Measurements from ENCODE around the gene CREB1.

The CREB1 gene

DNA sequence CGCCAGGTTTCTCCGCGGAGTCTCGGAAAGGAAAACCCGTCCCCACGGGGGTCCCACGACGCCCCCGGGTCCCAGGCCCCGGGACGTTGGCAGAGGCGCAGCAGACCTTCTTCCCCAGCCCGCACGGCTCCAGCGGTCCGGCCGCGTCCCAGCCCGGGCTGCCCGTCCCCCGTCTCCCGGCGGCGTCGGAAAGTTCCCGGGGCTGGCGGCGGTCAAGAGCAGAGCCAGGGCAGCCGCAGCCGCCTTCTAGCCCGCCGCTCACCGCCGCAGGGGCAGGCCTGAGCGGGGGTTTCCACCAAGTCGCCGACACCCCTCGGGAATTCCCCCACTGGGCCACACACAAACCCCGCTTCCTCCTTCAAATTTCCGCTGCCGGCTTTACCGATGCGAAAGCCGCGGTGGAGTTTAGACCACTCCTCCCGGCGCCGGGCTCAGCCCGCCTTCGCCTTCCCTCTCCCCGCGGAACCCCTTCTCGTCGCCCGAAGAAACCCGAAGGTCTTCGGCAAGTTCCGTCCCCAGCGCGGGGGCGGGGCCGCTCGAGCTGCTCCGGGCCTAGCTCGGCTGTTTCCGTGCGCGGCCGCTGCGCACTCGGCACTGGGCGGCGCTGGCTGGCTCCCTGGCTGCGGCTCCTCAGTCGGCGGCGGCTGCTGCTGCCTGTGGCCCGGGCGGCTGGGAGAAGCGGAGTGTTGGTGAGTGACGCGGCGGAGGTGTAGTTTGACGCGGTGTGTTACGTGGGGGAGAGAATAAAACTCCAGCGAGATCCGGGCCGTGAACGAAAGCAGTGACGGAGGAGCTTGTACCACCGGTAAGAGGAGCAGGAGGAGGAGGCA lies at the start of gene CREB1 (continued):
- TF ChIP-seq, protein P1, sequence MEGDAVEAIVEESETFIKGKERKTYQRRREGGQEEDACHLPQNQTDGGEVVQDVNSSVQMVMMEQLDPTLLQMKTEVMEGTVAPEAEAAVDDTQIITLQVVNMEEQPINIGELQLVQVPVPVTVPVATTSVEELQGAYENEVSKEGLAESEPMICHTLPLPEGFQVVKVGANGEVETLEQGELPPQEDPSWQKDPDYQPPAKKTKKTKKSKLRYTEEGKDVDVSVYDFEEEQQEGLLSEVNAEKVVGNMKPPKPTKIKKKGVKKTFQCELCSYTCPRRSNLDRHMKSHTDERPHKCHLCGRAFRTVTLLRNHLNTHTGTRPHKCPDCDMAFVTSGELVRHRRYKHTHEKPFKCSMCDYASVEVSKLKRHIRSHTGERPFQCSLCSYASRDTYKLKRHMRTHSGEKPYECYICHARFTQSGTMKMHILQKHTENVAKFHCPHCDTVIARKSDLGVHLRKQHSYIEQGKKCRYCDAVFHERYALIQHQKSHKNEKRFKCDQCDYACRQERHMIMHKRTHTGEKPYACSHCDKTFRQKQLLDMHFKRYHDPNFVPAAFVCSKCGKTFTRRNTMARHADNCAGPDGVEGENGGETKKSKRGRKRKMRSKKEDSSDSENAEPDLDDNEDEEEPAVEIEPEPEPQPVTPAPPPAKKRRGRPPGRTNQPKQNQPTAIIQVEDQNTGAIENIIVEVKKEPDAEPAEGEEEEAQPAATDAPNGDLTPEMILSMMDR (tag by site-specific recombination; IDR thresholded peaks at IDR 0.05) = no peak; the same call in 1 of the 2 replicates
- no peak for TF ChIP-seq ZNF658 (tag by site-specific recombination; IDR thresholded peaks at IDR 0.05)
- TF ChIP-seq ZNF791 (tag by site-specific recombination; IDR thresholded peaks at IDR 0.05) = no peak
- no peak for TF ChIP-seq ZNF266 (tag by site-specific recombination; IDR thresholded peaks at IDR 0.05; ENCODE audit: low read depth)
- TF ChIP-seq ZBTB21 (tag by site-specific recombination; IDR thresholded peaks at IDR 0.05) = peak; percentile 94
- peak; percentile 98 for TF ChIP-seq ZNF335 (tag by site-specific recombination; conservative IDR thresholded peaks at IDR 0.05)
- no peak for TF ChIP-seq ZNF114 (tag by site-specific recombination; IDR thresholded peaks at IDR 0.05)
- TF ChIP-seq, protein P2, sequence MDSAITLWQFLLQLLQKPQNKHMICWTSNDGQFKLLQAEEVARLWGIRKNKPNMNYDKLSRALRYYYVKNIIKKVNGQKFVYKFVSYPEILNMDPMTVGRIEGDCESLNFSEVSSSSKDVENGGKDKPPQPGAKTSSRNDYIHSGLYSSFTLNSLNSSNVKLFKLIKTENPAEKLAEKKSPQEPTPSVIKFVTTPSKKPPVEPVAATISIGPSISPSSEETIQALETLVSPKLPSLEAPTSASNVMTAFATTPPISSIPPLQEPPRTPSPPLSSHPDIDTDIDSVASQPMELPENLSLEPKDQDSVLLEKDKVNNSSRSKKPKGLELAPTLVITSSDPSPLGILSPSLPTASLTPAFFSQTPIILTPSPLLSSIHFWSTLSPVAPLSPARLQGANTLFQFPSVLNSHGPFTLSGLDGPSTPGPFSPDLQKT (IDR thresholded peaks at IDR 0.05; ENCODE audit: borderline replicate concordance, low read depth, low read length) = no peak
- TF ChIP-seq ZNF660 (tag by site-specific recombination; IDR thresholded peaks at IDR 0.05) = no peak
- TF ChIP-seq, protein P3, sequence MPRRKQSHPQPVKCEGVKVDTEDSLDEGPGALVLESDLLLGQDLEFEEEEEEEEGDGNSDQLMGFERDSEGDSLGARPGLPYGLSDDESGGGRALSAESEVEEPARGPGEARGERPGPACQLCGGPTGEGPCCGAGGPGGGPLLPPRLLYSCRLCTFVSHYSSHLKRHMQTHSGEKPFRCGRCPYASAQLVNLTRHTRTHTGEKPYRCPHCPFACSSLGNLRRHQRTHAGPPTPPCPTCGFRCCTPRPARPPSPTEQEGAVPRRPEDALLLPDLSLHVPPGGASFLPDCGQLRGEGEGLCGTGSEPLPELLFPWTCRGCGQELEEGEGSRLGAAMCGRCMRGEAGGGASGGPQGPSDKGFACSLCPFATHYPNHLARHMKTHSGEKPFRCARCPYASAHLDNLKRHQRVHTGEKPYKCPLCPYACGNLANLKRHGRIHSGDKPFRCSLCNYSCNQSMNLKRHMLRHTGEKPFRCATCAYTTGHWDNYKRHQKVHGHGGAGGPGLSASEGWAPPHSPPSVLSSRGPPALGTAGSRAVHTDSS (tag by site-specific recombination; IDR thresholded peaks at IDR 0.05) = no peak
- no peak for TF ChIP-seq ZNF624 (tag by site-specific recombination; IDR thresholded peaks at IDR 0.05)
- TF ChIP-seq SP3 (tag by site-specific recombination; IDR thresholded peaks at IDR 0.05) = peak; percentile 56
- peak; percentile 67 for TF ChIP-seq SP7 (tag by site-specific recombination; IDR thresholded peaks at IDR 0.05)
- TF ChIP-seq ZNF311 (tag by site-specific recombination; IDR thresholded peaks at IDR 0.05; ENCODE audit: borderline replicate concordance) = no peak
- TF ChIP-seq, protein P4, sequence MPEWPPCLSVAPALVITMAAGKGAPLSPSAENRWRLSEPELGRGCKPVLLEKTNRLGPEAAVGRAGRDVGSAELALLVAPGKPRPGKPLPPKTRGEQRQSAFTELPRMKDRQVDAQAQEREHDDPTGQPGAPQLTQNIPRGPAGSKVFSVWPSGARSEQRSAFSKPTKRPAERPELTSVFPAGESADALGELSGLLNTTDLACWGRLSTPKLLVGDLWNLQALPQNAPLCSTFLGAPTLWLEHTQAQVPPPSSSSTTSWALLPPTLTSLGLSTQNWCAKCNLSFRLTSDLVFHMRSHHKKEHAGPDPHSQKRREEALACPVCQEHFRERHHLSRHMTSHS (tag by site-specific recombination; IDR thresholded peaks at IDR 0.05) = no peak
- no peak for TF ChIP-seq ZNF404 (tag by site-specific recombination; IDR thresholded peaks at IDR 0.05)
- no peak for TF ChIP-seq ZNF560 (tag by site-specific recombination; IDR thresholded peaks at IDR 0.05; ENCODE audit: borderline replicate concordance)
- no peak for TF ChIP-seq GLI4 (tag by site-specific recombination; IDR thresholded peaks at IDR 0.05)
- TF ChIP-seq, protein P5, sequence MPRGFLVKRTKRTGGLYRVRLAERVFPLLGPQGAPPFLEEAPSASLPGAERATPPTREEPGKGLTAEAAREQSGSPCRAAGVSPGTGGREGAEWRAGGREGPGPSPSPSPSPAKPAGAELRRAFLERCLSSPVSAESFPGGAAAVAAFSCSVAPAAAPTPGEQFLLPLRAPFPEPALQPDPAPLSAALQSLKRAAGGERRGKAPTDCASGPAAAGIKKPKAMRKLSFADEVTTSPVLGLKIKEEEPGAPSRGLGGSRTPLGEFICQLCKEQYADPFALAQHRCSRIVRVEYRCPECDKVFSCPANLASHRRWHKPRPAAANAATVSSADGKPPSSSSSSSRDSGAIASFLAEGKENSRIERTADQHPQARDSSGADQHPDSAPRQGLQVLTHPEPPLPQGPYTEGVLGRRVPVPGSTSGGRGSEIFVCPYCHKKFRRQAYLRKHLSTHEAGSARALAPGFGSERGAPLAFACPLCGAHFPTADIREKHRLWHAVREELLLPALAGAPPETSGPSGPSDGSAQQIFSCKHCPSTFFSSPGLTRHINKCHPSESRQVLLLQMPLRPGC (tag by site-specific recombination; IDR thresholded peaks at IDR 0.05) = no peak
- TF ChIP-seq ZNF19 (tag by site-specific recombination; IDR thresholded peaks at IDR 0.05; ENCODE audit: low read depth) = no peak
- no peak for TF ChIP-seq GLI2 (tag by site-specific recombination; IDR thresholded peaks at IDR 0.05; ENCODE audit: borderline replicate concordance, low read depth)
- 0 out of 2 replicates have a peak, but pooled peaks have one; percentile 44 for TF ChIP-seq ZSCAN30 (tag by site-specific recombination; IDR thresholded peaks at IDR 0.05)
- no peak for TF ChIP-seq ZNF621 (tag by site-specific recombination; IDR thresholded peaks at IDR 0.05)
- no peak for TF ChIP-seq ZFP41 (tag by site-specific recombination; IDR thresholded peaks at IDR 0.05; ENCODE audit: borderline replicate concordance)
- TF ChIP-seq ZFP3 (tag by site-specific recombination; IDR thresholded peaks at IDR 0.05; ENCODE audit: low read depth) = no peak
- no peak for TF ChIP-seq ZNF670 (tag by site-specific recombination; IDR thresholded peaks at IDR 0.05; ENCODE audit: low read depth)
- TF ChIP-seq, protein P6, sequence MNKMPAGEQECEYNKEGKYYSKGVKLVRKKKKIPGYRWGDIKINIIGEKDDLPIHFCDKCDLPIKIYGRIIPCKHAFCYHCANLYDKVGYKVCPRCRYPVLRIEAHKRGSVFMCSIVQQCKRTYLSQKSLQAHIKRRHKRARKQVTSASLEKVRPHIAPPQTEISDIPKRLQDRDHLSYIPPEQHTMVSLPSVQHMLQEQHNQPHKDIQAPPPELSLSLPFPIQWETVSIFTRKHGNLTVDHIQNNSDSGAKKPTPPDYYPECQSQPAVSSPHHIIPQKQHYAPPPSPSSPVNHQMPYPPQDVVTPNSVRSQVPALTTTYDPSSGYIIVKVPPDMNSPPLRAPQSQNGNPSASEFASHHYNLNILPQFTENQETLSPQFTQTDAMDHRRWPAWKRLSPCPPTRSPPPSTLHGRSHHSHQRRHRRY (tag by site-specific recombination; IDR thresholded peaks at IDR 0.05) = no peak
- 0 out of 2 replicates have a peak, but pooled peaks have one; percentile 24 for TF ChIP-seq ZNF785 (tag by site-specific recombination; IDR thresholded peaks at IDR 0.05)
- TF ChIP-seq, protein P7, sequence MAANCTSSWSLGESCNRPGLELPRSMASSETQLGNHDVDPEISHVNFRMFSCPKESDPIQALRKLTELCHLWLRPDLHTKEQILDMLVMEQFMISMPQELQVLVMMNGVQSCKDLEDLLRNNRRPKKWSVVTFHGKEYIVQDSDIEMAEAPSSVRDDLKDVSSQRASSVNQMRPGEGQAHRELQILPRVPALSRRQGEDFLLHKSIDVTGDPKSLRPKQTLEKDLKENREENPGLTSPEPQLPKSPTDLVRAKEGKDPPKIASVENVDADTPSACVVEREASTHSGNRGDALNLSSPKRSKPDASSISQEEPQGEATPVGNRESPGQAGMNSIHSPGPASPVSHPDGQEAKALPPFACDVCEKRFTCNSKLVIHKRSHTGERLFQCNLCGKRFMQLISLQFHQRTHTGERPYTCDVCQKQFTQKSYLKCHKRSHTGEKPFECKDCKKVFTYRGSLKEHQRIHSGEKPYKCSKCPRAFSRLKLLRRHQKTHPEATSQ (tag by site-specific recombination; IDR thresholded peaks at IDR 0.05) = 0 out of 2 replicates have a peak, but pooled peaks have one; percentile 51
- no peak for TF ChIP-seq TCF7L2 (IDR thresholded peaks at IDR 0.05; ENCODE audit: borderline replicate concordance, low read depth, low read length)
- no peak for TF ChIP-seq ZNF155 (tag by site-specific recombination; IDR thresholded peaks at IDR 0.05)

All from HEK293 (cell line).